T-helper 1 cell (primary cell): ENCODE data around the gene RER1.

Experiments used
- DNase-seq, 5 donors: peaks; one replicate each; pipeline ENCODE4 v3.0.0-alpha.2; 2012 to 2020

Gene RER1

GRCh38 chr1:2353551-2354438 is 37.8 kb upstream of the RER1 start:
- DNase-seq = no peak

- no peak for DNase-seq
Observed at GRCh38 chr1:2354511-2355372, 36.9 kb upstream of the RER1 start.

DNA sequence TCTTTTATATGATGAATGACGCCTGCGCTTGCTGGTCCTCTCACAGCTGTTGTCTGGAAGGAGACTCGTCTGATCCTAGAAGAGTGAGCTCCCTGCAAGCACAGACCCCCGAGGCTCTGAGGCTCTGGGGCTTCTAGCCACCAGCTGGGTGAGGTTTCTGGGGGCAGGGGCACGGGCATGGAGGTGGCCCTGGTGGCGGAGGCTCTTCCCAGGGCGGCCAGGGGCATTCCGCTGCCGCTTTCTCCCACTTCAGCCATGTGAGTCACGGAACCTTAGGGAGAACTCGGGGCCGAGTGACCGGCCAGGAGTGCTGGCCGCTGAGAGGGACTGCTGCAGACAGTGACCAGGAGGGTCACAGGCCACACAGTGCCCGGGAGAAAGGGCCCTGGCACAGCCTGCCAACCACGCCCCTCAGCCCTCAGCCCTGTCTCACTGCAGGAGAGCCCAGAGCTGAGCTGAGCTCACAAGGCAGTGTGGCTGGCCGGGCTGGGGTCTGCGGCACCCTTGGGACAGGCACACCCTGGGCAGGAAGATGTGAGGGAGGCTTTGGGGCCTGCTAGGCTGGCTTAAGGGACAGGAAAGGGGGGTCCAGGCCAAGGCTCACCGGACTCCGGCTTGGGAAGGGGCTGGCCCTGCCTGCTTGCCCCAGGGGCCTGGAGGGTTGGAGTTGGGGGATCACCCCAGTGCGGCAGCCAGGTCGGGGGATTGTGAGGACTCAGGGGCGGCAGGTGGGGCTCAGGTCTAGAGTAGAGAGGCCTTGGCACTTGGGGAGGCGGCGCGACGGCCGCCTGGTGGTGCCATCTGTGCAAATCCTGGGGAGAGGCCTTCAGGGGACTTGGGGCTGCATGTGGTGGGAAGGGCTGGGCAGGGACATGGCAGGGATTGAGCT is 36.0 kb upstream of the RER1 start:
- peak in 1 of 5 donors; percentile 8 for DNase-seq

DNA sequence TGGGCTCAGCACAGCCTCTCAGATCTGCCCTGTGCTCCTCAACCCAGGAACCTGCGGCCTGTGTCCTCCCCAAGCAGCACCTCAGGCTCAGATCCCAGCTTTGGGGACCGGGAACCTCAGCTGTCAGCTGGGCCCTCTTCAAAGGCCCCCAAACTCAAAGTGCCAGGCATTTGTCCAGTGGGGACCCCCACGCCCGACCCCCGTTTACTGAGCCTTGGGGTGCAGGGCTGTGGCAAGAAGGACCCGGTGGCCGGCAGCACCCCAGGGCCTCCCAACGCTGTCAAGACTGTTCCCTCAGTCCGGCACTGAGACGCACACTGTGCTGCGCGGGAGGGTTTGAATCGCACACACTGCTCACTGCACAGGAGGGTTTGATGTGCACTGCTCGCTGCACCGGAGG is 35.2 kb upstream of the RER1 start:
- DNase-seq = no peak

- peak in 1 of 5 donors; percentile 8 for DNase-seq
Observed at GRCh38 chr1:2356911-2357845, 34.5 kb upstream of the RER1 start.

GRCh38 chr1:2358072-2358471 is 33.6 kb upstream of the RER1 start:
- DNase-seq = no peak

- peak in 2 of 5 donors; percentile 4 to 12 for DNase-seq
Observed at GRCh38 chr1:2358651-2359640, 32.7 kb upstream of the RER1 start.

- DNase-seq = peak in 1 of 5 donors; percentile 1
Observed at GRCh38 chr1:2360588-2361364, 30.9 kb upstream of the RER1 start.

- no peak for DNase-seq
Observed at GRCh38 chr1:2363847-2364513, 27.7 kb upstream of the RER1 start.

DNA sequence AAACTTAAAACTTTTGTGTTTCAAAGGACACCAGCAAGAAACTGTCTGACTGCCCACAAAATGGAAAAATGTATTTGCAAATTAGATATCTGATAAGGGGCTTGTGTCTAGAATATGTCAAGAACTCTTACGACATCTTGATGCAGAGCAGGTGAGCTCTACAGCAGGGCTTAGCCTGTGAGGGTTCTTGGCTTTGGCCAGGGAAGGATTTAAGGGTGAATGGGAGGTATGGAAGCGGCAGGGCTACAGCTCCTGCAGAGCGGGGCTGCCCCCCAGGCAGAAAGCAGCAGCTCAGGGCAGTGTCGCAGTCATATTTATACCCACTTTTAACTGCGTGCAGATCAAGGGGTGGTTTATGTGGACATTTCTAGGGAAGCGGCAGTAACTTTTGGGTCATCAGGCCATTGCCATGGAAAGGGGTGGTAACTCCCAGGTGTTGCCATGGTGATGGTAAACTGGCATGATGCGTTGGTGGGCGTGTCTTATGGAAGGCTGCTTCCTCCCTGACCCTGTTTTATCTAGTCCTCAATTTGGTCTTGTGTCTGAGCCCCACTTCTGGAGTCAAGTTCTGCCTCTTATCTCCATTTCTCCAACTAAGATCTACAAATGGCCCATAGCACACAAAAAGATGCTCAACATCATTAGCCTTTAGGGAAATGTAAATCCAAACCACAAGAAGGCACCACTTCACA is 23.4 kb upstream of the RER1 start:
- DNase-seq = peak in 1 of 5 donors; percentile 1

DNA sequence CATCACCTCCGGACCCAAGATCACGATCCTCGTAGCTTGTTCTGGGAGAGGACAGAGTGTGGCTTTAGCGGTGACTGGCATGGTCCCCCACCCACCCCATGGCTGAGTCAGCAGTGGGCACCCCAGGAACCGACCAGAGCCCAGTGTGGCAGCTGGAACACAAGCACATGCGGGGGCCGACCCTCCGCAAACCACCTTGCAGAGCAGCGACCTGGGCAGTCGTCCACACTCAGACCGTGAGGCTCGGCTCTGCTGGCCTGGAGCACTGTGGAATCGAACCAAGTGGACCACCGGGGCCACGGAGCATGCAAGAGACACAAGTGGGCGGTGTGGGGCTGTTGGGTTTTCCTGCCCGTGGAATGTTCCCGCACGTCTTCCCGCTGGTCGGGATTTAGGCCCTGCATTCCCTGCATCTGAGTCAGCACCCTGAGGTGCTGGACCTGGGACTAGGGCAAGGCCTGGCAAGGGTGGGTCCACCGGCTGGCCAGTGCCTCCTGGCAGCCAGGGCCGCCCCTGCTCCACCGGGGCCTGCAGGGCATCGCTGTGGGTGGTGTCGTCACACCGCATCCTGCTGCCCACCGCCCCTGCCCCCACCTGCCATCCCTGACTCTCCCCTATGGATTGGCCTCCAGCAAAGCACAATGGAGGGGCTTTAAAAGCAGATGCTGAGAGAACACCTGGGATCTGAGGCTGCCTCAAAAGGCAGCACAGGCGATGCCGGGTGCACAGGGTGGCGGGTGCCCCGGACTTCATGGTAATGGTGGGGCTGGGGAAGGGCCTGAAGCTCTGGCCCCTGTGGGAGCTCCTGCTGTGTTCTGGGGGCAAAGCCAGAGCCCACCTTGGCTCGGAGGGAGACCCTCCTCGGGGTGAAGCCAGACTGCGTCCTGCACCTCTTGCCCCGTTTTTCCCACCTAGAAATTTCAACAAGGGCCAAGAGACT is 18.8 kb upstream of the RER1 start:
- peak in 1 of 5 donors; percentile 9 for DNase-seq

DNA sequence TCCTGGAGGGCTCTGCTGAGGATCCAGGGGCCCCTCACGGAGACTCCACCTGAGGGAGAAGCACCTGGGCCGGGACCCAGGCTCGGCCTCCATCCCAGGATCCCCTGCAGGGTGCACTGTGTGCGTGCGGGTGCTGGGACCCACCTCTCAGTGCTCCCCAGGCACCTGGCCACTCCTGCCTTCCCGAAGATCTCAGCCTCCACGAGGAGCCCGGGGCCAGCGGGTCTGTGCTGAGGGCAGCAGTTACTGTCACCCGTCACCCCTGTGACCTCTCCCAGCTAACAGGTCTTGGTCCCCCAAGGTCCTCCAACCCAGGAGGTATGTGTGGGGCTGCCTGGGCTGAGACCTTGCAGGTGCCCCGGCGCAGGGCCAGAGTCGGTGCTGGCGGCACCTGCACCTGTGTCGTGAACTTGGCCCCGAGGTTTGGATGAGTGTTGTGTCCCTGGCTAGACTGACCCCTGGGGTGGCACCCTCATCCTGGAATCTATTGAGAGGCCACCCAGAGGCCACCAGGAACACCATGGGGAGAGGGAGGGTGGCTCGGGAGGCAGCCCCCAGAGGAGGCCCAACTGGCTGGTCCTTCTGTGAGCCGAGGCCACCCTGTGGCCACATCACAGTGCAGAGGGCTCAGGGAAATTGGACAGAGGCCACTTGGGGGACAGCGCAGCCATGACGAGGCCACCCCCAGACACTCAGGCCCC is 17.9 kb upstream of the RER1 start:
- DNase-seq = peak in 1 of 5 donors; percentile 9

- DNase-seq = peak in 1 of 5 donors; percentile 2
Observed at GRCh38 chr1:2374252-2375155, 17.1 kb upstream of the RER1 start.

GRCh38 chr1:2375246-2375922 is 16.3 kb upstream of the RER1 start:
- peak in 1 of 5 donors; percentile 1 for DNase-seq

DNA sequence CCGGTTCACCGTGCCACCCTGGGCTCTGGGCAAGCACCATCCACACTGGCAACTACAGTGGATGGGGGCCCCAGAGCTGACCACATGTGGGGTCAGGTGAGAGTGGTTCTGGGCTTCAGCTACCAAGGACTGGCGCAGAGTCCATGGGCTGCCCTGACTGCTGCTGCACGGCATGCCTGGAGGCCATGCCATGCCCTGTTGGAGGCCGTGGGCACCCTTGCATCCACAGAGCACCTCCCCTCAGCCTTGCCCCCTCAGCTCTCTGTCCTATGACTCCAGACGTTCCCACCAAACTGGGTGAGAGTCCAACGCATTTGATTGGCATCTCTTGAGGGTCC is 15.7 kb upstream of the RER1 start:
- no peak for DNase-seq
